ENCODE results near the gene FNDC11.

Gene FNDC11

GRCh38 chr20:63573647-63574131 is 19.7 kb downstream of the FNDC11 start:
- no peak for TF ChIP-seq CTCF (conservative IDR thresholded peaks at IDR 0.05; ENCODE audit: control insufficient read depth, insufficient read depth, low read depth, low read length)
- peak overlapping the region; percentile 74 for H3K4me3 ChIP-seq (ENCODE audit: control insufficient read depth, low read depth, low read length)
- no peak for DNase-seq (ENCODE audit: low read depth)

- no peak for TF ChIP-seq CTCF (conservative IDR thresholded peaks at IDR 0.05; ENCODE audit: control insufficient read depth, insufficient read depth, low read depth, low read length)
- peak within 1 kb of the TSS; percentile 74 for H3K4me3 ChIP-seq (ENCODE audit: control insufficient read depth, low read depth, low read length)
- peak; percentile 41 for DNase-seq (ENCODE audit: low read depth)
These were observed 20.3 kb downstream of the FNDC11 start, which contains the start of gene HELZ2 for GRCh38 chr20:63574156-63574828. HELZ2 (minus strand) TSS chr20:63574239; CDS start chr20:63572385, 1,854 bp downstream.

GRCh38 chr20:63574829-63575743 is 21.1 kb downstream of the FNDC11 start:
- TF ChIP-seq CTCF (conservative IDR thresholded peaks at IDR 0.05; ENCODE audit: control insufficient read depth, insufficient read depth, low read depth, low read length) = no peak
- no peak overlapping the region for H3K4me3 ChIP-seq (ENCODE audit: control insufficient read depth, low read depth, low read length)
- peak; percentile 68 for DNase-seq (ENCODE audit: low read depth)

GRCh38 chr20:63576311-63576710 is 22.4 kb downstream of the FNDC11 start:
- DNase-seq (ENCODE audit: low read depth) = no peak
- H3K4me3 ChIP-seq (ENCODE audit: control insufficient read depth, low read depth, low read length) = no peak overlapping the region
- no peak for TF ChIP-seq CTCF (conservative IDR thresholded peaks at IDR 0.05; ENCODE audit: control insufficient read depth, insufficient read depth, low read depth, low read length)

- no peak for DNase-seq (ENCODE audit: low read depth)
- no peak overlapping the region for H3K4me3 ChIP-seq (ENCODE audit: control insufficient read depth, low read depth, low read length)
- TF ChIP-seq CTCF (conservative IDR thresholded peaks at IDR 0.05; ENCODE audit: control insufficient read depth, insufficient read depth, low read depth, low read length) = no peak
These were observed 23.4 kb downstream of the FNDC11 start for GRCh38 chr20:63577317-63577894.

GRCh38 chr20:63578224-63579016 is 24.5 kb downstream of the FNDC11 start:
- H3K4me3 ChIP-seq (ENCODE audit: control insufficient read depth, low read depth, low read length) = no peak overlapping the region
- no peak for DNase-seq (ENCODE audit: low read depth)

More at GRCh38 chr20:63578224-63579016, 24.5 kb downstream of the FNDC11 start:
- TF ChIP-seq CTCF (conservative IDR thresholded peaks at IDR 0.05; ENCODE audit: control insufficient read depth, insufficient read depth, low read depth, low read length) = no peak

Data from fibroblast of mammary gland (primary cell).